Breast epithelium (tissue), 3 donors: ENCODE data around the gene BCL2L13.

Experiments
- POLR2A ChIP-seq: fragments of 450-650 bp; IDR thresholded peaks from one replicate; pipeline ENCODE4 v1.6.1; 2016; ENCODE audit warnings: antibody characterized with exemption, mild to moderate bottlenecking, moderate library complexity
- POLR2AphosphoS5 ChIP-seq, 3 donors: sonication (generic); formaldehyde crosslinking; IDR thresholded peaks; one replicate each; pipeline ENCODE4 v1.6.1; 2017; ENCODE audit warnings: antibody characterized with exemption in 3 of 3
- TF ChIP-seq, protein P1 (sequence below), 3 donors: fragments of 450-650 bp; IDR thresholded peaks; one replicate each; pipeline ENCODE4 v1.5.1; 2016 to 2017; ENCODE audit warnings: antibody characterized with exemption in 3 of 3, mild to moderate bottlenecking in 3 of 3, moderate library complexity in 3 of 3

DNA sequence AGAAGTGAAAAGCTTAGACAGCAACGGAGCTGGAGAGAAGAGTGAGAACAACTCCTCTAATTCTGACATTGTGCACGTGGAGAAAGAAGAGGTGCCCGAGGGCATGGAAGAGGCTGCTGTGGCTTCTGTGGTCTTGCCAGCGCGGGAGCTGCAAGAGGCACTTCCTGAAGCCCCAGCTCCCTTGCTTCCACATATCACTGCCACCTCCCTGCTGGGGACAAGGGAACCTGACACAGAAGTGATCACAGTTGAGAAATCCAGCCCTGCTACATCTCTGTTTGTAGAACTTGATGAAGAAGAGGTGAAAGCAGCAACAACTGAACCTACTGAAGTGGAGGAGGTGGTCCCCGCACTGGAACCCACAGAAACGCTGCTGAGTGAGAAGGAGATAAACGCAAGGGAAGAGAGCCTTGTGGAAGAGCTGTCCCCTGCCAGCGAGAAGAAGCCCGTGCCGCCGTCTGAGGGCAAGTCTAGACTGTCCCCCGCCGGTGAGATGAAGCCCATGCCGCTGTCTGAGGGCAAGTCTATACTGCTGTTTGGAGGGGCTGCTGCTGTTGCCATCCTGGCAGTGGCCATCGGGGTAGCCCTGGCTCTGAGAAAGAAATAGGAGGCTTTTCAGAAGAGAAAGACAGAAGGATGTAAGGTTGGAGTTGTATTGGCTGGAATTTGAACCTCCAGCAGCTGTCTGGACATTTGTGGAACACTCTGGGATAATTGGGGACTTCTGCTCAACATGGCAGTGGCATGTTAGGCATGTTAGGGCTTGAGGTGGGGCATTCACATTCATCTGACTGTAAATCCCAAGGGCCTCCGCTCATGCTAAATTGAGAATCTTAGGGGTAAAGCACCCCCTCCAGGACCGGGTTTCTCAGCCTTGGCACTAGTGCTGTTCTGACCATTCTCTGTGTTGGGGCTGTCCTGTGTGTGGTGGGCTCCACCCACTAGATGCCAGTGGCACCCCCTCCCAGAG, 88.7 kb downstream of the BCL2L13 start:
- TF ChIP-seq, protein P1, sequence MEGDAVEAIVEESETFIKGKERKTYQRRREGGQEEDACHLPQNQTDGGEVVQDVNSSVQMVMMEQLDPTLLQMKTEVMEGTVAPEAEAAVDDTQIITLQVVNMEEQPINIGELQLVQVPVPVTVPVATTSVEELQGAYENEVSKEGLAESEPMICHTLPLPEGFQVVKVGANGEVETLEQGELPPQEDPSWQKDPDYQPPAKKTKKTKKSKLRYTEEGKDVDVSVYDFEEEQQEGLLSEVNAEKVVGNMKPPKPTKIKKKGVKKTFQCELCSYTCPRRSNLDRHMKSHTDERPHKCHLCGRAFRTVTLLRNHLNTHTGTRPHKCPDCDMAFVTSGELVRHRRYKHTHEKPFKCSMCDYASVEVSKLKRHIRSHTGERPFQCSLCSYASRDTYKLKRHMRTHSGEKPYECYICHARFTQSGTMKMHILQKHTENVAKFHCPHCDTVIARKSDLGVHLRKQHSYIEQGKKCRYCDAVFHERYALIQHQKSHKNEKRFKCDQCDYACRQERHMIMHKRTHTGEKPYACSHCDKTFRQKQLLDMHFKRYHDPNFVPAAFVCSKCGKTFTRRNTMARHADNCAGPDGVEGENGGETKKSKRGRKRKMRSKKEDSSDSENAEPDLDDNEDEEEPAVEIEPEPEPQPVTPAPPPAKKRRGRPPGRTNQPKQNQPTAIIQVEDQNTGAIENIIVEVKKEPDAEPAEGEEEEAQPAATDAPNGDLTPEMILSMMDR (IDR thresholded peaks at IDR 0.05): no peak
- TF ChIP-seq POLR2A (no peak), POLR2AphosphoS5 (IDR thresholded peaks at IDR 0.05) (no peak)
